ENCODE data around the gene SLC25A39.

The SLC25A39 gene

DNA sequence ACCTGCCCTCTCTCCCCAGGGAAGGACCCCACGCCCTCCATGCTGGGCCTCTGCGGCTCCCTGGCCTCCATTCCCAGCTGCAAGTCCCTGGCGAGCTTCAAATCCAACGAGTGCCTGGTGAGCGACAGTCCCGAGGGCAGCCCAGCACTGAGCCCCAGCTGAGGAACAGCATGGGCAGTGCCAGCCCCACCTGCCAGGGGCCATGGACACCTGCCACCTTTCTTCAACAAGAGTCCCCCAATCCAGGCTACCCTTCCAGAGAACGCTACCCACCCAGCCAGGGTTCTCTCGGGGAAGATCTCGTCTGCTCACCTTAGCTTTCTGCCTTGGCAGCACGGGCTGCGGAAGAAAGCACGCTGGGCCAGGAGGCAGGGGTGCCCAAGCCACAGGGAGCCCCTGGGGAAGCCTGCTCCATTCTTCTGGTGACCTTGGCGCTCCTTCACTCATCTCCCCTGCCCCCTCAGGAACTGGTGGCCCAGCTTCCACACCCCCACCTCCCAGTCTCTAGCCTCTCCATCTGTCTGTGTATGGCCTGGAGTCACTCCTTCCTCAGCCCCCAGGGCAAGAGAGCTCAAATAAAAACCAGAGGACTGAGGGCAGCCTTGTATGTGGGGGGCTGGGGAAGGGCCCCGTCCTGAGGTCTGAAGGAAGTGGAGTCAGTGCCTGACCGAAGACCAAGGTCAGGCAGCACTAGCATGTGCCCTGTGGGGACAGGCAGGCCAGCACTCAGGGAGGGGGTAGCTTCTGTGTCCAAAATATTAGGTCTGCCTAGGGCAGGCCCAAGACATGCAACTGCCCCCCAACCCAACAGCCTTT lies 6.3 kb downstream of the SLC25A39 start:
- DNase-seq (ENCODE audit: low read depth in 1 of 2, low spot score in 1 of 2), result no peak
- 0 out of 2 replicates have a peak, but pooled peaks have one; percentile 29 for TF ChIP-seq POLR2AphosphoS5 (IDR thresholded peaks at IDR 0.05; ENCODE audit: low read depth)
- TF ChIP-seq SPI1 (IDR thresholded peaks at IDR 0.05; ENCODE audit: borderline replicate concordance, low read depth), result no peak
- peaks cover 29% of the 10 kb centered on the region for H3K27me3 ChIP-seq (ENCODE audit: insufficient read depth, poor library complexity, severe bottlenecking)
- no peak overlapping the region for H3K27ac ChIP-seq (replicated peaks)
- H3K4me3 ChIP-seq (replicated peaks; ENCODE audit: insufficient read depth, low read length), result no peak overlapping the region

DNA sequence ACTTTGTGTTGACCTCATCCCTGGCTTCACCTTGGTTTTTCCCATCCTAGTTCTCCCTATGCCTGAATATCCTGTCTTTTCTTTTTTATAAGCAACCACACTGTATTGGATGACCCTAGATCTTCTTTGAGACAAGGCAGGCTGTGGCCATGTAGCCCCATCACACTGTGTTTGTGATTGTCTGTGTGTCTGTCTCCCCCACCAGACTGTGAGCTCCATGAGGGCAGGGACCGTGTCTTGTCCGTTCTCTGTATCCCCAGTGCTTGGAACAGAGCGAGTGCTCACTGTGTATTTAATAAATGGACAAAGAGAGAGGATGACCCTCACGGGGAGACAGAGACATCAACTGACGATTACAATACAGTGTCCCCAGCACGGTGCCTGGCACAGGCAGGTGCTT lies 7.1 kb downstream of the SLC25A39 start:
- no peak overlapping the region for H3K4me3 ChIP-seq (replicated peaks; ENCODE audit: insufficient read depth, low read length)
- H3K27ac ChIP-seq (replicated peaks), result no peak overlapping the region
- no peak for DNase-seq (ENCODE audit: low read depth in 1 of 2, low spot score in 1 of 2)
- no peak for TF ChIP-seq POLR2AphosphoS5 (IDR thresholded peaks at IDR 0.05; ENCODE audit: low read depth)
- TF ChIP-seq, protein P1, sequence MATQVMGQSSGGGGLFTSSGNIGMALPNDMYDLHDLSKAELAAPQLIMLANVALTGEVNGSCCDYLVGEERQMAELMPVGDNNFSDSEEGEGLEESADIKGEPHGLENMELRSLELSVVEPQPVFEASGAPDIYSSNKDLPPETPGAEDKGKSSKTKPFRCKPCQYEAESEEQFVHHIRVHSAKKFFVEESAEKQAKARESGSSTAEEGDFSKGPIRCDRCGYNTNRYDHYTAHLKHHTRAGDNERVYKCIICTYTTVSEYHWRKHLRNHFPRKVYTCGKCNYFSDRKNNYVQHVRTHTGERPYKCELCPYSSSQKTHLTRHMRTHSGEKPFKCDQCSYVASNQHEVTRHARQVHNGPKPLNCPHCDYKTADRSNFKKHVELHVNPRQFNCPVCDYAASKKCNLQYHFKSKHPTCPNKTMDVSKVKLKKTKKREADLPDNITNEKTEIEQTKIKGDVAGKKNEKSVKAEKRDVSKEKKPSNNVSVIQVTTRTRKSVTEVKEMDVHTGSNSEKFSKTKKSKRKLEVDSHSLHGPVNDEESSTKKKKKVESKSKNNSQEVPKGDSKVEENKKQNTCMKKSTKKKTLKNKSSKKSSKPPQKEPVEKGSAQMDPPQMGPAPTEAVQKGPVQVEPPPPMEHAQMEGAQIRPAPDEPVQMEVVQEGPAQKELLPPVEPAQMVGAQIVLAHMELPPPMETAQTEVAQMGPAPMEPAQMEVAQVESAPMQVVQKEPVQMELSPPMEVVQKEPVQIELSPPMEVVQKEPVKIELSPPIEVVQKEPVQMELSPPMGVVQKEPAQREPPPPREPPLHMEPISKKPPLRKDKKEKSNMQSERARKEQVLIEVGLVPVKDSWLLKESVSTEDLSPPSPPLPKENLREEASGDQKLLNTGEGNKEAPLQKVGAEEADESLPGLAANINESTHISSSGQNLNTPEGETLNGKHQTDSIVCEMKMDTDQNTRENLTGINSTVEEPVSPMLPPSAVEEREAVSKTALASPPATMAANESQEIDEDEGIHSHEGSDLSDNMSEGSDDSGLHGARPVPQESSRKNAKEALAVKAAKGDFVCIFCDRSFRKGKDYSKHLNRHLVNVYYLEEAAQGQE (IDR thresholded peaks at IDR 0.05; ENCODE audit: insufficient replicate concordance, low read depth), result no peak
- TF ChIP-seq, protein P2, sequence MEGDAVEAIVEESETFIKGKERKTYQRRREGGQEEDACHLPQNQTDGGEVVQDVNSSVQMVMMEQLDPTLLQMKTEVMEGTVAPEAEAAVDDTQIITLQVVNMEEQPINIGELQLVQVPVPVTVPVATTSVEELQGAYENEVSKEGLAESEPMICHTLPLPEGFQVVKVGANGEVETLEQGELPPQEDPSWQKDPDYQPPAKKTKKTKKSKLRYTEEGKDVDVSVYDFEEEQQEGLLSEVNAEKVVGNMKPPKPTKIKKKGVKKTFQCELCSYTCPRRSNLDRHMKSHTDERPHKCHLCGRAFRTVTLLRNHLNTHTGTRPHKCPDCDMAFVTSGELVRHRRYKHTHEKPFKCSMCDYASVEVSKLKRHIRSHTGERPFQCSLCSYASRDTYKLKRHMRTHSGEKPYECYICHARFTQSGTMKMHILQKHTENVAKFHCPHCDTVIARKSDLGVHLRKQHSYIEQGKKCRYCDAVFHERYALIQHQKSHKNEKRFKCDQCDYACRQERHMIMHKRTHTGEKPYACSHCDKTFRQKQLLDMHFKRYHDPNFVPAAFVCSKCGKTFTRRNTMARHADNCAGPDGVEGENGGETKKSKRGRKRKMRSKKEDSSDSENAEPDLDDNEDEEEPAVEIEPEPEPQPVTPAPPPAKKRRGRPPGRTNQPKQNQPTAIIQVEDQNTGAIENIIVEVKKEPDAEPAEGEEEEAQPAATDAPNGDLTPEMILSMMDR (IDR thresholded peaks at IDR 0.05; ENCODE audit: insufficient read depth, low read length), result no peak
- TF ChIP-seq SPI1 (IDR thresholded peaks at IDR 0.05; ENCODE audit: borderline replicate concordance, low read depth), result no peak
- no peak for TF ChIP-seq GABPA (IDR thresholded peaks at IDR 0.05; ENCODE audit: low read depth)
- peaks cover 29% of the 10 kb centered on the region for H3K27me3 ChIP-seq (ENCODE audit: insufficient read depth, poor library complexity, severe bottlenecking)

DNA sequence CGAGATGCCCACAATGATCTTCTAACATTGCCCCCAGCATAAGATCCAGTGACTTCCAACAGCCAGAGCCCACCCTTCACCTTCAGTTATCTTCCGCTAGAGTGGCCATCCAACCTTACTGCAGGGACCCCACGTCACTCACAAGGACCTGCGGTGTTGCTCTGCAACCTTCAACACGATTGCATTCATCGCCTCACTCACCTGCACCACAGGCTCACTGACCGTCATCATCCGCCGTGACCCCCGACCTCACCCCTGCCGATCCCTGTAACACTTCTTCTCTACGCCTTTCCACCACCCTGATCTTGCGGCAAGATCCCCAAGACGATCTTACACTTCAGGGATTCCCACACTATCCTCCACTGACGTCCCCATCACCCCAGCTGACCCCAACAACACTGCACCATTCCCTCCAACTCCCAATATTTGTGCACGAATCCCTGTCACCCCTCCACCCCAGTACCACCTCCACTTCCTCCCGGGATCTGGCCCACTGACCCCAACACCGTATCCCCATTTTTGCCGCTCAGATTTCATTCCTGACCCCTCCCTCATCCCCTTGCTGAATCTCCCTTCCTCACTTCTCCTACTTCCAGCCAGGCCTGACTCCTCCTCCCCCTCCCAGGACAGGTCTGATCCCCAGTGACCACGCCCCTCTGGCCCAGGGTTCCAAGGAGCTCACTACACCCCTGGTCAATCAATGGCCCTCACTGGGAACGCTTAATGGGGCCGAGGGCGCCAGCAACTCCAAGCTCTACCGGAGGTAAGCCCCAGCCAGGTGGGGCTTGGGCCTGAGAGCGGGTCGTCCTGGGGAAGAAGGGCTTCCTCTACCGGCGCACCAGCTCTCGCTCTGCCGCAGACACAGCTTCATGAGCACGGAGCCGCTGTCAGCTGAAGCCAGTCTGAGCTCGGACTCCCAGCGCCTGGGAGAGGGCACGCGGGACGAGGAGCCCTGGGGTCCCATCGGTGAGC lies 8.6 kb downstream of the SLC25A39 start:
- Histone ChIP-seq H3K27me3 (ENCODE audit: insufficient read depth, poor library complexity, severe bottlenecking) (peaks cover 29% of the 10 kb centered on the region), H3K4me3 (replicated peaks; ENCODE audit: insufficient read depth, low read length) (no peak overlapping the region), H3K27ac (replicated peaks) (no peak overlapping the region)
- TF ChIP-seq SPI1 (IDR thresholded peaks at IDR 0.05; ENCODE audit: borderline replicate concordance, low read depth) (no peak), GABPA (IDR thresholded peaks at IDR 0.05; ENCODE audit: low read depth) (no peak), POLR2AphosphoS5 (IDR thresholded peaks at IDR 0.05; ENCODE audit: low read depth) (no peak)
- TF ChIP-seq, protein P1 (IDR thresholded peaks at IDR 0.05; ENCODE audit: insufficient replicate concordance, low read depth), result no peak
- TF ChIP-seq, protein P2 (IDR thresholded peaks at IDR 0.05; ENCODE audit: insufficient read depth, low read length), result no peak
- peak in 1 of 2 experiments; percentile 12 for DNase-seq (ENCODE audit: low read depth in 1 of 2, low spot score in 1 of 2)
